Astrocyte of the cerebellum (primary cell): ENCODE results near the gene SLC29A2.

Source experiments
- DNase-seq: peaks from one replicate; pipeline ENCODE4 v3.0.0-alpha.2; 2011; ENCODE audit warnings: low read depth
- H3K4me3 ChIP-seq: 2 replicates; pipeline ENCODE4 v1.5.1; 2011; ENCODE audit warnings: mild to moderate bottlenecking, low read depth, low read length, moderate library complexity
- CTCF ChIP-seq: IDR thresholded peaks from 2 replicates; pipeline ENCODE4 v1.5.1; 2012; ENCODE audit warnings: low read length, low read depth, moderate library complexity, mild to moderate bottlenecking; ENCODE audit errors: missing control alignments
- in situ Hi-C: cut with HindIII; loops from 2 replicates; pipeline ENCODE4 v1.10.0; 2017; ENCODE audit warnings: low sequenced_read_pairs

The SLC29A2 gene

GRCh38 chr11:66347425-66348276 is 23.9 kb downstream of the SLC29A2 start, which contains the start of gene B4GAT1:
TSS of gene B4GAT1 (minus strand) at chr11:66347629. CDS start at chr11:66347545, 84 bp downstream.
- H3K4me3 ChIP-seq: peak within 1 kb of the TSS; percentile 70
- DNase-seq: peak; percentile 75
- in situ Hi-C loops: no loop called here
- no peak for TF ChIP-seq CTCF

GRCh38 chr11:66346476-66347424 is 24.8 kb downstream of the SLC29A2 start:
- in situ Hi-C loops: no loop called here
- DNase-seq: no peak
- no peak for TF ChIP-seq CTCF
- H3K4me3 ChIP-seq: peak overlapping the region; percentile 70

- no peak for DNase-seq
- H3K4me3 ChIP-seq: peak overlapping the region; percentile 70
- in situ Hi-C loops: no loop called here
- TF ChIP-seq CTCF: no peak
These were observed 26.3 kb downstream of the SLC29A2 start for GRCh38 chr11:66345316-66345649.

- TF ChIP-seq CTCF: peak; percentile 2
- in situ Hi-C loops: no loop called here
- H3K4me3 ChIP-seq: peak within 1 kb of the TSS; percentile 70
- DNase-seq: peak; percentile 93
These were observed 26.8 kb downstream of the SLC29A2 start, which contains the start of gene BRMS1 for GRCh38 chr11:66344550-66345315. TSS of gene BRMS1 (minus strand) at chr11:66345104. CDS start at chr11:66342234, 2,870 bp downstream.

GRCh38 chr11:66343176-66343575 is 28.4 kb downstream of the SLC29A2 start:
- no peak for TF ChIP-seq CTCF
- no peak overlapping the region for H3K4me3 ChIP-seq
- in situ Hi-C loops: no loop called here
- no peak for DNase-seq
